CD4-positive, alpha-beta T cell treated with Interleukin-17A for 1 hour (primary cell): ENCODE data around the gene RPS6KA4.

Experiments
- DNase-seq: peaks from one replicate; pipeline ENCODE4 v3.0.0-alpha.2; 2020

RPS6KA4 gene

DNA sequence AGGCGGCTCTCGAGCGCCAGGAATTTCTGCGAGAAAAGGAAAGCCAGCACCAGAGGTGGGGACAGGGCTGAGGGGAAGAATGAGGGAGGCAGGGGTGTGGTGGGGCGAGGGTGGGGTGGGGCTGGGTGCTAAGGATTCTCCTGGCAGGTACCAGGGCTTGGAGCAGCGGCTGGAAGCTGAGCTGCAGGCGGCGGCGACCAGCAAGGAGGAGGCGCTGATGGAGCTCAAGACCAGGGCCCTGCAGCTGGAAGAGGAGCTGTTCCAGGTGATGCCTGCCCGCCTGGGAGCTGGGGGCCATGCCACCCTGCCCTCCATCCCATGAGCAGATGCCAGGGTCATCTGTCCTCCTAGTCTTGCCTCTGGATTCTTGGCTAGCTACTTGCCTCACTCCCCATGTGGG, 9.6 kb upstream of the RPS6KA4 start:
- no peak for DNase-seq

DNA sequence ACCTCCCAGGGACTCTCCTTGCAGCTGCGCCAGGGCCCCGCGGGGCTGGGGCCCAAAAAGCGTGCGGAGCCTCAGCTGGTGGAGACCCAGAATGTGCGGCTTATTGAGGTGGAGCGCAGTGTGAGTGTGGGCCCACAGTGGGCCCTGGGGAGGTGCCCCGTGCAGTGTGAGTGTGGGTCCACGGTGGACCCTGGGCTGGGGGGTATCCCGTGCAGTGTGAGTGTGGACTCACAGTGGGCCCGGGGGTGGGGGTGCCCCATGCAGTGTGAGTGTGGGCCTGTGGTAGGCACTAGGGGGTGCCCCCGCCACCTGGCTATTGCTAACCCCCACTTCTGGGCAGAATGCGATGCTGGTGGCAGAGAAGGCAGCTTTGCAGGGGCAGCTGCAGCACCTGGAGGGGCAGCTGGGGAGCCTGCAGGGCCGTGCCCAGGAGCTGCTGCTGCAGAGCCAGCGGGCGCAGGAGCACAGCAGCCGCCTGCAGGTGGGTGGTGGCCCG, 7.8 kb upstream of the RPS6KA4 start:
- no peak for DNase-seq

- DNase-seq = no peak
Measured at GRCh38 chr11:64352099-64352994, 6.6 kb upstream of the RPS6KA4 start.

DNA sequence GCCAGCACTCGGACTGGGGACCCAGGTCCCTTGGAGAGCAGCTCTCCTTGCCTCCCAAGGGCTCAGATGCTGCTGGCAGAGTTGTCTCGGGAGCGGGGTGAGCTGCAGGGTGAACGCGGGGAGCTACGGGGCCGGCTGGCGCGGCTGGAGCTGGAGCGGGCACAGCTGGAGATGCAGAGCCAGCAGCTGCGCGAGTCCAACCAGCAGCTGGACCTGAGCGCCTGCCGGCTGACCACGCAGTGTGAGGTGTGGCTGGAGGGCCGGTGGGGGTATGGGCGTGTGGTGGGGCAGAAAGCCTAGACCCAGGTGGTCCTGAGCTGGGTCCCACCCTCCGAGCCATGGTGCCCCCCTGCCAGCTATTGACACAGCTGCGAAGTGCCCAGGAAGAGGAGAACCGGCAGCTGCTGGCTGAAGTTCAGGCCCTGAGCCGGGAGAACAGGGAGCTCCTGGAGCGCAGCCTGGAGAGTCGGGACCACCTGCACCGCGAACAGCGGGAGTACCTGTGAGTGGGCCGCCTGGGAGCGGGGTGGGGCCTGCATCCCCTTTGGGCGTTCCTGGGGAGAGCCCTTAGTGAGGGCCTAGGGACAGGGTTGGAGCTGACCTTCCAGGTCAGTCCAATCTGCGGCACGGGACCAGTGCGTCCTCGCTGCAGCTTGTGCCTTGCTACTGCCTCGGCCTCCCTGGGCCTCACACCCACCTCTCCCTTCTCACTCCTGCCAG, 5.8 kb upstream of the RPS6KA4 start:
- DNase-seq = no peak

- no peak for DNase-seq
Measured at GRCh38 chr11:64353715-64354506, 5.1 kb upstream of the RPS6KA4 start.

- DNase-seq = peak; percentile 26
Measured at GRCh38 chr11:64355078-64355940, 3.7 kb upstream of the RPS6KA4 start.

DNA sequence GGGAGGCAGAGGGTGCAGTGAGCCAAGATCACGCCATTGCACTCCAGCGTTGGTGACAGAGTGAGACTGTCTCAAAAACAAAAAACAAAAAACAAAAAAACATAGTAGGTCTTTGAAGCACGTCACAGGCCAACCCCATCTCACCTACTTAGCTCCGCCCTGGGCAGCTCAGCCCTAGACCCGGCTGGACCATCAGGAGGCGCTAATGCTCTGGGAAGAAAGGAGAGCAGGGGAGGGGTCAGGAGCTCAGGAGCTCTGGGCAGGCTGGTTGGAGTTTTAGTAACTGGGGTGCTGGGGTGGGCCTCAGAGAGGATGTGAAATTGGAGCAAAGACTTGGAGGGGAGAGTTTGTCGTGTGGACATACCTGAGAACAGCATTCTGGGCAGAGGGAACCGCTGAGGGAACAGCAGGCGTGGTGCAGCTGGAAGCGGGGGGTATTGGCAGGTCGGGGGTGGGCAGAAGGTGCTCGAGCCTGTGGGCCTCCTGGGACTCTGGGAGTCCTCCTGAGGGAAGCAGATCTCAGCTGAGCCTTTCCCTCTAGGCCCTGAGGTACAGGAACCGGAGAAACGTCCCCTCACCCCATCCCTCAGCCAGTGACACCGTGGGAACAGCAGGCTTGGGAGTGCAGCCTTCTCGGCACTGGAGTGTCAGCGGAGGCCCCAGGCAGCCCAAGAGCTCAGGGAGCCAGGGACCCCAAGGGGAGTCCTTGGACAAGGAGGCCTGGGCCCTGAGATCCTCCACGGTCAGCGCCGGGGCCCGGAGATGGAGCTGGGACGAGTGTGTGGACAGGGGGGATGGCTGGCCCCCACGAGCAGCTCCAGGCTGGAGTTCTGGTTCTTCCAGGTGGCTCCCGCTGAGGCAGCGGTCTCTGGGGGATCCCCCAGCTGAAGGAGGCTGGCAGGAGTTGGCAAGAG, 2.2 kb upstream of the RPS6KA4 start:
- peak; percentile 36 for DNase-seq

GRCh38 chr11:64357446-64357845, 1.5 kb upstream of the RPS6KA4 start:
- no peak for DNase-seq

DNA sequence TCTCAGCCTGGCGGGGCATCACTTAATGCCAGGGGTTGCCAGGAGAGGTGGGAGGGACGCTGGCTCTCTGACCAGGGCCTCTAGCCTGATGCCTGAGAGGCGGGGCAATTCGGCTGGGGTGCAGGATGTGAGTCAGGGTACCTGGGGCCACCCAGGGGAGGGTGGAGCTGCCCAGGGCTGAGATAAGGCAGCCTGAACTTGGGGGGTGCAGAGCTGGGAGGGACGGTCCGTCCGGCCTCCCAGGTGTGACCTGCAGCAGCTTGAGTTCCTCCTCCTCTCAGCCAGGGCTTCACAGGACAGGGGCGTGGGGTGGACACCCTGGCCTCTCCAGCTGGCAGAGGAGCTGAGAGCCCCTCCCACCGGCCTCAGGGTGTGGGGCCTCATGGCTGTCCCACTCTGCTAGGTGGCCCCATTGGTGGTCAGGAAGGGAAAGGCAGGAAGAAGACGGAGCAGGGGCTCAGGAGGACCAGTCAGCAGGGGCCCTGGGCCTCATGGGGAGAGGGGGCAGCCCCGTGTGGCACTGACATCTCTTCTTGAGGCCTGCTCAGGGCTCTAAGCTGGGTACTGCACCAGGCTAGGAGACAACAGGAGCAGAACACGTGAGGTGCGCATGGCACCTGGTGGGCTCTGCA, 942 bp upstream of the RPS6KA4 start:
- DNase-seq = peak; percentile 34

DNA sequence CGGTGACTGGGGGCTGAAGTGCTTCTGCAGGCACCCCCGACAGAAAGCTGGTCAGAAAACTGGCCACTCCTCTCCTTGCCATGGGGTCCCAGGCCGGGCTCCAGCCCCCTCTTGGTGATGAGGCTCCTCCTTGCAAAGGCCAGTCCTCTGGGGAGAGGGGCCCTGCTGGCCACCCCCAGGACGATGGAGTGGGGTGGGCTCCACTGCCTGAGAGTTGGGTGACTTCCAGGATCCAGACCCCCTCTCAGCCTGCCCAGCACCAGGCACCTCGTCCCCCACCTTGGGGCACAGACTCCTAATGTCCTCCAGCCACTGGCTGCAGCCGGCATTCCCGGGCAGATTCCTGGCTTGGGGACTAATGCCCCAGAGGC, 441 bp upstream of the RPS6KA4 start:
- no peak for DNase-seq

DNA sequence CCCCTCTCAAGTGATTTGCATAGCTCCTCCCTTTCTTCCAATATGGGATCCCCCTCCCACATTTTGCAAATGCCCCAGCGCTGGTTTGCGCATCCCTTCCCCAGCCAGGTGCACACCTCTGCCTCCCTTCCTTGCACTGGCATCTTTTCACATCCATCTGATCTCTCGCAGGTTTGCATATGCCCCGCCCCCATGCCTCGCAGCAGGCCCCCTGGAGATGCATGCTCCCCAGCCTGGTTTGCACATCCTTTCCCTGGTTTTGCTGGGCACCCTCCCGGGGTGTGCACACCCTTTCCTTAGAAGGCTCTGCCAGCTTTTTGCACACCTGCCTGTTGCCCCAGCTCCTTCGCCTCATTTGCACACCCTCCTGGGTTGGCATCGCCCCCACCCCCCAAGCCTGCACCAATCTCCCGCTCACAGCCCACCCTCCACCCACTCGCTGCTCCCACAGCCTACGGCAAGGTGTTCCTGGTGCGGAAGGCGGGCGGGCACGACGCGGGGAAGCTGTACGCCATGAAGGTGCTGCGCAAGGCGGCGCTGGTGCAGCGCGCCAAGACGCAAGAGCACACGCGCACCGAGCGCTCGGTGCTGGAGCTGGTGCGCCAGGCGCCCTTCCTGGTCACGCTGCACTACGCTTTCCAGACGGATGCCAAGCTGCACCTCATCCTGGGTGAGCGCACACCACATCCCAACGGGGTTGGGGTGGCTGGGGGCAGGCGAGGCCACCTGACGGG, 917 bp downstream of the RPS6KA4 start:
- no peak for DNase-seq

DNA sequence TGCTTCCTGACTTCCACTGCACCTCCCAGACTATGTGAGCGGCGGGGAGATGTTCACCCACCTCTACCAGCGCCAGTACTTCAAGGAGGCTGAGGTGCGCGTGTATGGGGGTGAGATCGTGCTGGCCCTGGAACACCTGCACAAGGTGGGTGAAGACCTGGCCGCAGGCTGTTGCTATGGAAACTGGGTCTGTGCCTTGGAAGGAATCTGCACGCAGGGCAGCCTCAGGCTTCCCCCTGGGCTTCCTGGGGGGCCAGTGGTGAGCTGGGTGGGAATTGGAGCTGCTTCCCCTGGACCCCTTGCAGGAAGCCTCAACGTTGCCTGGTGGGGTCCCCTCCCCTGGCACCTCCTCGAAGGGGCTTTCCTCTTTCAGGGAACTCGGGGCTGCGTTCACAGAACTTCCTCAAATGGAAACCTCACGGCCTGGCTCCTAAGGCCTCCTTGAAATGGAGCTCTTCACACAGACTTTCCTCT, 1.5 kb downstream of the RPS6KA4 start:
- DNase-seq = no peak

- DNase-seq = no peak
Measured at GRCh38 chr11:64361659-64362058, 2.7 kb downstream of the RPS6KA4 start.

- no peak for DNase-seq
Measured at GRCh38 chr11:64362339-64362738, 3.4 kb downstream of the RPS6KA4 start.

DNA sequence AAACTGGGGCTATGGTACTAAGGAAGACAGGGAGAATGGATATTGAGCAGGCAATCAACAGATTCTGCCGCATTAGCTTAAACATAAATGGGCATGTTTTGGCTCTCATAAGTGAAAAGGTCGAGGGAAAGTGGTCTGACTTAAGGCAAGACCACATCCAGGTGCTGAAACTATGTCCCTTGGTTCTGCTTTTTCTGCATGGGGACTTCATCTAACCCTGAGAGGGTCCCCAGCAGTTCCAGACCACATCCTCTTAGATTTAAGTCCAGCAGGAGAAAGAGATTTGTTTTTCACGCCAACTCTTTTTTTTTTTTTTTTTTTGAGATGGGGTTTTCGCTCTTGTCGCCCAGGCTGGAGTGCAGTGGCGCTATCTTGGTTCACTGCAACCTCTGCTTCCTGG, 5.5 kb downstream of the RPS6KA4 start:
- DNase-seq = no peak

GRCh38 chr11:64364911-64365310, 5.9 kb downstream of the RPS6KA4 start:
- DNase-seq = no peak

GRCh38 chr11:64366751-64367150, 7.8 kb downstream of the RPS6KA4 start:
- DNase-seq = no peak

DNA sequence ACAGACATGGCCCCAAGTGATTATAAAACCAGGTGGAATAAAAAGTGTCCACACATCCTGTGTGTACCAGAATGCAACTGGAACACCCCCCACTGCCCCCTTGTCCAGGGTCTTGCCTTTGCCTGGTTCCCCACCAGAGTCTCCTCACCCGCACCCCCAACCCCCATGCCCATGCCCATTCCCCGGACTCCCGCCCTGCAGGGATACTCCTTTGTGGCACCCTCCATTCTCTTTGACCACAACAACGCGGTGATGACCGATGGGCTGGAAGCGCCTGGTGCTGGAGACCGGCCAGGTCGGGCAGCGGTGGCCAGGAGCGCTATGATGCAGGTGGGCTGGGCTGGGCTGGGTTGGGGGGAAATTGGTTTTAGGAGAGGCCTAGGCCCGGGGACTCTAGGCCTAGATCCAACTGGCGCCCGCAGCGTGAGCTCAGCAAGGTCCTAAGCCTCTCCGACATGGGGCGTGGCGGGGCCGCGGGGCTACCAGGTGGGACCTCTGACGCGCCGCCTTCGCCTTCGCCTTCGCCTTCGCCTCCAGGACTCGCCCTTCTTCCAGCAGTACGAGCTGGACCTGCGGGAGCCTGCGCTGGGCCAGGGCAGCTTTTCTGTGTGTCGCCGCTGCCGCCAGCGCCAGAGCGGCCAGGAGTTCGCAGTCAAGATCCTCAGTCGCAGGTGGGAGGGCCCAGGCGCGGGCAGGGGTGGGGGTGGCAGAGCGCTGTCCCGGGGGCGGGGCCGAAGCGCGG, 9.1 kb downstream of the RPS6KA4 start:
- DNase-seq = no peak

DNA sequence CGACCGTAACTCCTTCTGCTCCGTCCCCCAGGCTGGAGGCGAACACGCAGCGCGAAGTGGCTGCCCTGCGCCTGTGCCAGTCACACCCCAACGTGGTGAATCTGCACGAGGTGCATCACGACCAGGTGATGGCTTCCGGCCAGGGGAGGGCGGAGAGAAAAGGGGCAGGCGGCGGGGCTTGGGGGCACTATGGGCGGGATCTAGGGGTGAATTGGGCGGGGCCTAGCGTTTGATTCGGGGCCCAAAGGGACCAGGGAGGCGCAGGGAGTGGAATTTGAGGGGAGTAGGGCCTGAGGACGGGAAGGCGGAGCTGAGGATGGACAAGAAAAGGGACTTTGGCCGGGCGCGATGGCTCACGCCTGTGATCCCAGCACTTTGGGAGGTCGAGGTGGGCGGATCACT, 9.7 kb downstream of the RPS6KA4 start:
- DNase-seq = no peak
